HG03039 (cell line): ENCODE measurements around the gene ERMARD.

Source experiments
- ATAC-seq: cut with Tn5 transposase; IDR thresholded peaks from one replicate; pipeline ENCODE4 v1.9.1; 2021; ENCODE audit warnings: mild to moderate bottlenecking, moderate library complexity; ENCODE audit not compliant: unreplicated experiment

The ERMARD gene

DNA sequence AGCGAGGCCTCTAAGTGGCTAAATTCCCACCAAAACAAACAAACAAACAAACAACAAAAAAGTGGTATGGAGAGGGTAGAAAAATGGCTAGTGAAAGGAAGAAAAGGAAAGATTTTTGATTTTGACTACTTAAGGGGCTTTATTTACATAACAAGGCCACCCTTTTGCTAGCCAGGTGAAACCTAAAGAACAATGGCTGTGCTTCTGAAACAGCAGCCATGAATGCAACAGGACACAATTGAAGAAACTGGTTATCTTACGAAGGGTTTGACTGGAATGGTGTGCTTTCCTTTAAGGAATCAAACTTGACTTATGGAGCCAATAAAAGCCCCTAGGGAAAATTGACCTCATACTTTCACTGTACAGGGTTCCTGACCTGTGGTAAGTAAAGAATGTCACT, 68.9 kb downstream of the ERMARD start:
- no peak for ATAC-seq

DNA sequence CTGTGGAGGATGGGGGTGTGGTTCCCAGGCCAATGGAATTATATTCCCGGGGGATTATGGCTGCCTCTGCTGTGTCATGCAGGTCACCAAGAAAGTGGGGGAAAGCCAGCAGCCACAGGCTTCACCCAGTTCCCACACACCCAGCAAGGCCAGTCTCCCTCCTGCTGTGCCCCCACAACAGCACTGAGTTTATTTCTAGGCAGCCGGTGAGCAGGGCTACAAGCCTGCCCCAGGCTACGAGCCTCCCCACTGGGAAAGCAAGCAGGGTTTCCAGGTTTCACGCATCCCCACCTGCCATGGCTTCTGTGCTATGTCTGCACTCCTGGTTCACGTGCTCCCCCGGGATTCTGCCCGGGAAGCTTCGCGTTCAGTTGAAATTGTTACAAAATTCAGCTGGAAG, 72.6 kb downstream of the ERMARD start:
- ATAC-seq: no peak

DNA sequence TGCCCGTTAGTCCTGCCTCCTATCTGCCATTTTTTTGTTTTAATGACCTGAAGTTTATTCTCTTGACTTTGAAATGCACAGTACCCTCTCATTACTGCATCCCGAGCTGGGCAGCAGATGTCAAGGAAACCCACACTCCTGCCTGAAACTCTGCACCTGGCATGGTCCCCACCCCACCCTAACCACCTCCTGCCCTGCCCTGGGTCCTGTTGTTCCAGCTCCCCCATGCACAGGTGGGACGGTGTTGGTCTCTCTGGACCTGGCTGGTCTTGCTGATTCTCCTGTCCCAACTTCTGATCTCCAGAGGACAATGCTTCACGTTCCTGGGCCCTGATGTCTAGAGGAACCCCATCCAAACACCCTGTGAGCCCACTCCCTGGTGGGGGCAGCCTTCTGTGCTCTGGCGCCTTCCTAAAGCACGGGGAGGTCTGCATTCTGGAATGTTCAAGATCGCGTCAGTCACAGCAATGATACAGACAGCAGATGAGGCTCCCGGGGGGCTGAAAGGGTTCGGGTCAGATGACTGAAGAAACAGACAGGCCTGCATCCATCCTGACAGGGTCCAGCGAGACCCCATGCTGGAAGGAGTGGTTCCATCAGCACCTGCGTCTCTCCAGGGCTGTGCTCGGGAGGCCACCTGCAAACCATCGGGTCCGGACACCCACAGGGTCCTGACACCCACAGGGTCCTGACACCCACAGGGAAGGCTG, 73.6 kb downstream of the ERMARD start:
- no peak for ATAC-seq

DNA sequence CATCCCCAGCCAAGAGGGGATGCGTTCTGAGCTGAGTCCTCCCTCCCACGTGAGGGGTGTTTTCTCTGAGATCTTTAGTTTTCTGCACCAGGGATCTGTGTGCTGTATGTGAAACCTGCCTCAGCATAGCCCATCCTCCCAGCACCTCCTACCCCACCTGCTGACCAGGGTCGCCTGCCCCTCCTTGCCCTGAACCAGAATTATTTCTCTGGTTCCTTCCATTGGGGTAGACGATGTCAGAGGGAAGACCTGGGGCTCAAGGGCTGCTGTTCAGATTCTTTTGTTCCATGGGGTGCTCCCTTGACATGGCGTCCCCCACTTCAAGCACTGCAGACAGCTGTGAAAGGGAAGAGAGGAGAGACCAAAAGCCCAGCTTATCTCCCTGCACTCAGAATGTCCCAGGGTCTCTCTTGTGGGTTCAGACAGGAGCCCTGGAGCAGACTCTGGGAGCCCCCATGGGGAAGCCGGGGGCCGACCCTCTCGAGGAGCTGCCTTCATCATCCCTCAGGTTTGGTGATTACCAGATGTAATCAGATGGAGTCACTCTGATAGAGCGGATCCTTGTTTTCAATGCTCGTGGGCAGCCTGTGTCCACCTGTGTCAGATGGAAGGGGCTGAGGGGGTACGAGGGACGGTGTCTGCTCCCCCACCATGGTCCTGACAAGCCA, 74.3 kb downstream of the ERMARD start:
- no peak for ATAC-seq

DNA sequence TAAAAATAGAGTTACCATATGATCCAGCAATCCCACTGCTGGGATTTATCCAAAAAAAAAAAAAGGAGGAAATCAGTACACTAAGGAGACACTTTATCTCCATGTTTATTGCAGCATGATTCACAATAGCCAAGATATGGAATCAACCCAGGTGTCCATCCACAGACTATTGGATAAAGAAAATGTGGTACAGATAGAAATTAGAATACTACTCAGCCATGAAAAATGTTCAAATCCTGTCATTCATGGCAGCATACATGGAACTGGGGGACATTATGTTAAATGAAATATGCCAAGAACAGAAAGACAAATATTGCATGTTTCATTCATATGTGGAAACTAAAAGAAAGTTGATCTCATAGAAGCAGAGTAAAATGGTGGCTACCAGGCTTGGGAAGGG, 75.3 kb downstream of the ERMARD start:
- no peak for ATAC-seq

DNA sequence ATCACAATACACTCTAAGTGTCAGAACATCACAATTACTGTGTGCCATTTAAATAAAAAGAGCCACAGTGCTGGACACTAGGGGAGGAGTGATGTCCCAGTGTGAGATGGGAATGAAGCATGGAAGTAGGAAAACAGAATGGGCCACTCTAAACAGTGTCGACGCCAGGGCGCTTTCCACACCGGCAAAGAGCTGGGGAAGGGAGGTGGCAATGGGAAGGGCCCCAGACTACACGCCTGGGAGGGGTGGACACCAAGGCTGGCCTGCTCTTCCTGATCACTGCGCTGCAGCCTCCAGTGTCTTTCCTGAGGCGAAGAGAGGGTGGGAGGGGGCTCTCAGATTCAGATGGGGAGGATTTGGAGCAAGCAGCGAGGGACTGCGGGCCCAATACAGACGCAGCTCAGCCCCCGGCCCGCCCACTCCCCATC, 75.9 kb downstream of the ERMARD start:
- ATAC-seq: no peak

DNA sequence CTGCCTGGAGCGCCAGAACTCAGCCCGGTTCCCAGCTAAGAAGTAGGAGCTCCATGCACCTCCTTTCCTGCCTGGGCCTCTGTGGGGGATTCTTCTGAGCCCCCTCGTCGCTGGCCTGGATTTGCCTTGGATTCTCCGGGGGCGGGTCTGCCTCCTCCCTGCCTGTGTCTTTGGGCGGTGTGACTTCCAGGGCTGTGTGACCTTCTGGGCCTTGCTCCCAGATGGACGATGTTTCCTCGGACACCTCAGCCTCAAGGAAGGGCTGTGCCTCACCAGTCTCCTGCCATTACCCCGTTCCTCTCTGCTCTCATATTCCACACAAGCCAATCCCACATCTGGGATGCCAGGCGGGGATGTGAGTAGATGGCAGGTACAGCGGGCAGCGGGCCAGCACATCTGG, 76.8 kb downstream of the ERMARD start:
- no peak for ATAC-seq

DNA sequence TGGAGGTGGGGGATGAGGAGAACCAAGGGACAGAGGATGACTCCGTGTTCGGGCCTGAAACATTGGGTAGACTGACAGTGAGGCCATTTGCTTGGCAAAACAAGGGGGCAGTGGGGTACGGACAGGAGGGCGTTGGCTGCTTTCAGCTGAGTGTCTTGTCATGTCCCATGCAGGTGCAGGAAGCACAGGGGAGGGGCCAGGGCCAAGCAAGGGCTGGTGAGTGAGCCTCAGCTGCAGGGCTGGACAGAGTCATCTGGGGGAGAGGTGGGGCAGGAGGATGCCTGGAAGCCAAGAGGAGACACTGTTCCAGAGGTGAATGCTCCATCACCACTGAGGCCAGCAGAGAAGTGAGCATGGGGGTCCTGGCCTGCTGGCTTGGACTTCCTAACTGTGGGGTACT, 78.4 kb downstream of the ERMARD start:
- ATAC-seq: no peak

DNA sequence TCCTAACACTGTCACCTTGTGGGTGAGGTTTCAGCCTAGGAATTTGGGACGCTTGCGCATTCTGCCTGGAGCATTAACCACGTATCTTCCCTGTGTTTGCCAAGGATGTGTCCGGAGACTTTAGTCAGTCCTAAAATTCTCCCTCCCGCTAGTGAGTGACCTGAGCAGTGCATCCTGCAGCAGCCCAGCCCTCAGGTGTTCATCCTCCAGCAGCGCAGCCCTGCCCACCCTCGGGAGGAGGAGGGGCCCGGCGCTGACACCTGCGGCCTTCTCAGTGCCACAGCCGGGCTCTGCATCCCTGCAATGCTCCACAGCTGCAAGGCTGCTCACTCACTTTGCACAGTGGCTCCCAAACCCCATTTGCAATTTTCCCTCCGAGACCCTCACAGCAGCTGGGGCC, 79.5 kb downstream of the ERMARD start:
- no peak for ATAC-seq
